GM23338 (cell line): ENCODE measurements around the gene LRRC58. TPM values are rescaled to one million over a fixed set of nuclear protein-coding genes. Genes with fewer than 3 reads are reported as not detected.

Experiments
- ATAC-seq: fragments of 200-7000 bp; cut with Tn5 transposase; 3 replicates; pipeline ENCODE4 v1.9.1; 2020
- DNase-seq: peaks from one replicate; pipeline ENCODE4 v3.0.0-alpha.2; 2015; ENCODE audit warnings: low spot score
- H2AFZ ChIP-seq: fragments of 200-600 bp; sonication (generic); 2 replicates; pipeline ENCODE4 v1.8.0; 2016; ENCODE audit warnings: antibody characterized with exemption, mild to moderate bottlenecking, moderate library complexity
- H3F3A ChIP-seq: fragments of 200-600 bp; sonication (generic); replicated peaks from 2 replicates; pipeline ENCODE4 v1.8.0; 2017; ENCODE audit warnings: antibody characterized with exemption, mixed run types, low read depth
- H3K27ac ChIP-seq: fragments of 200-600 bp; sonication (generic); 2 replicates; pipeline ENCODE4 v1.6.1; 2016; ENCODE audit warnings: low read depth
- H3K27me3 ChIP-seq: fragments of 200-600 bp; sonication (generic); 2 replicates; pipeline ENCODE4 v1.8.0; 2016; ENCODE audit warnings: mild to moderate bottlenecking, mixed run types, moderate library complexity; ENCODE audit not compliant: insufficient read depth
- H3K36me3 ChIP-seq: fragments of 200-600 bp; sonication (generic); 2 replicates; pipeline ENCODE4 v1.8.0; 2016; ENCODE audit warnings: mild to moderate bottlenecking; ENCODE audit not compliant: insufficient read depth
- H3K4me1 ChIP-seq: fragments of 200-600 bp; sonication (generic); 2 replicates; pipeline ENCODE4 v1.8.0; 2016; ENCODE audit warnings: mild to moderate bottlenecking, moderate library complexity; ENCODE audit not compliant: insufficient read depth
- H3K4me2 ChIP-seq: fragments of 200-600 bp; sonication (generic); 2 replicates; pipeline ENCODE4 v1.7.1; 2017; ENCODE audit warnings: mixed run types
- H3K4me3 ChIP-seq: fragments of 200-600 bp; sonication (generic); 2 replicates; pipeline ENCODE4 v1.6.1; 2016; ENCODE audit warnings: mixed run types
- H3K79me2 ChIP-seq: fragments of 200-600 bp; sonication (generic); replicated peaks from 2 replicates; pipeline ENCODE4 v1.8.0; 2017; ENCODE audit warnings: mild to moderate bottlenecking; ENCODE audit not compliant: insufficient read depth
- H3K9me2 ChIP-seq: fragments of 200-600 bp; sonication (generic); 2 replicates; pipeline ENCODE4 v1.8.0; 2017; ENCODE audit not compliant: insufficient read depth
- H4K20me1 ChIP-seq: fragments of 200-600 bp; sonication (generic); replicated peaks from 2 replicates; pipeline ENCODE4 v1.8.0; 2017; ENCODE audit warnings: mild to moderate bottlenecking; ENCODE audit not compliant: insufficient read depth
- H3K27ac Mint-ChIP-seq: 2 replicates; pipeline ENCODE4 v1.8.0; 2020; ENCODE audit warnings: inconsistent platforms, mild to moderate bottlenecking, moderate library complexity, mixed read lengths
- H3K27me3 Mint-ChIP-seq: 3 replicates; pipeline ENCODE4 v1.8.0; 2022; ENCODE audit warnings: low read depth, mild to moderate bottlenecking, moderate library complexity, mixed read lengths, inconsistent platforms; ENCODE audit not compliant: insufficient read depth, poor library complexity
- H3K36me3 Mint-ChIP-seq: 3 replicates; pipeline ENCODE4 v1.8.0; 2021; ENCODE audit warnings: low read depth, mild to moderate bottlenecking, inconsistent platforms, moderate library complexity, mixed read lengths
- H3K4me1 Mint-ChIP-seq: 3 replicates; pipeline ENCODE4 v1.8.0; 2020; ENCODE audit warnings: mild to moderate bottlenecking, inconsistent platforms, mixed read lengths
- H3K4me3 Mint-ChIP-seq: 3 replicates; pipeline ENCODE4 v1.8.0; 2021; ENCODE audit warnings: moderate library complexity, mild to moderate bottlenecking, inconsistent platforms, mixed read lengths
- H3K9me3 Mint-ChIP-seq: 3 replicates; pipeline ENCODE4 v1.8.0; 2020; ENCODE audit warnings: moderate library complexity, mild to moderate bottlenecking, inconsistent platforms, mixed read lengths
- EZH2 ChIP-seq: fragments of 200-600 bp; sonication (generic); IDR thresholded peaks from one replicate; pipeline ENCODE4 v1.8.0; 2017; ENCODE audit warnings: antibody characterized with exemption, mild to moderate bottlenecking, low read depth; ENCODE audit not compliant: unreplicated experiment
- EZH2phosphoT487 ChIP-seq: fragments of 200-600 bp; sonication (generic); IDR thresholded peaks from one replicate; pipeline ENCODE4 v1.8.1; 2018; ENCODE audit warnings: antibody characterized with exemption; ENCODE audit not compliant: unreplicated experiment
- JUNB ChIP-seq: IDR thresholded peaks from one replicate; pipeline ENCODE4 v1.6.1; 2016; ENCODE audit warnings: antibody characterized with exemption; ENCODE audit not compliant: unreplicated experiment
- NANOG ChIP-seq: IDR thresholded peaks from 2 replicates; pipeline ENCODE4 v1.6.1; 2016; ENCODE audit warnings: antibody characterized with exemption, borderline replicate concordance
- POLR2AphosphoS5 ChIP-seq: IDR thresholded peaks from 2 replicates; pipeline ENCODE4 v1.6.1; 2016; ENCODE audit warnings: antibody characterized with exemption, low read depth
- ZNF114 ChIP-seq: fragments of 250-450 bp; sonication (Bioruptor Pico); IDR thresholded peaks from 2 replicates; pipeline ENCODE4 v1.5.0; 2020; ENCODE audit warnings: mild to moderate bottlenecking, moderate library complexity
- ZNF331 ChIP-seq: fragments of 250-450 bp; sonication (Bioruptor Pico); IDR thresholded peaks from 2 replicates; pipeline ENCODE4 v1.5.0; 2020; ENCODE audit warnings: low read depth, mild to moderate bottlenecking, moderate library complexity
- polyA plus RNA-seq: library from polyadenylated mRNA; unstranded; fragments of >200 nt; fragmentation: Nextera tagmentation; extraction: Ambion mirVana; gene quantifications from 2 replicates; pipeline ENCODE4 v1.2.1, GENCODE V29; 2016
- total RNA-seq: library from RNA; depleted of rRNA; stranded (reverse); fragments of >200 nt; shearing (Covaris generic); gene quantifications from 2 replicates; pipeline ENCODE4 v1.2.3, GENCODE V29; 2014
- TF ChIP-seq, protein P1 (sequence below): IDR thresholded peaks from 2 replicates; pipeline ENCODE4 v1.6.1; 2016; ENCODE audit warnings: antibody characterized with exemption
- TF ChIP-seq, protein P2 (sequence below): fragments of 250-450 bp; sonication (Bioruptor Pico); IDR thresholded peaks from 2 replicates; pipeline ENCODE4 v1.5.0; 2020; ENCODE audit warnings: mild to moderate bottlenecking, moderate library complexity
- TF ChIP-seq, protein P3 (sequence below), 2 experiments: fragments of 200-600 bp in 1 of 2; sonication (generic) in 1 of 2; conservative IDR thresholded peaks; 2 replicates each; pipeline versions ENCODE4 v1.5.1 to v1.6.1; 2016 to 2017; ENCODE audit warnings: antibody characterized with exemption in 2 of 2, low read depth in 2 of 2, mild to moderate bottlenecking in 2 of 2, moderate library complexity in 1 of 2

LRRC58 gene
- total and polyA plus RNA-seq, 2 experiments from 2014 or later: 7.0 to 23.8 TPM

DNA sequence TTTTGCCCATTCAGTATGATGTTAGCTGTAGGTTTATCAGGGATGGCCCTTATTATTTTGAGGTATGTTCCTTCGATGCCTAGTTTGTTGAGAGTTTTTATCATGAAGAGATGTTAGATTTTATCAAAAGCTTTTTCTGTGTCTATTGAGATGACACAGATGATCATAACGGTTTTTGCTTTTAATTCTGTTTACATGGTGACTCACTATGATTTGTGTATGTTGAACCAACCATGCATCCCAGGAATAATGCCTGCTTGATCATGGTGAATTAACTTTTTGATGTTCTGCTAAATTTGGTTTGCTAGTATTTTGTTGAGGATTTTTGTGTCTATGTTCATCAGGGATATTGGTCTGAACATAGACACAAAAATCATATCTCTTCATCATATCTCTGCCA is 72.4 kb downstream of the LRRC58 start:
- Histone ChIP-seq H3K27ac (no peak overlapping the region), H3K36me3 (no peaks in the 10 kb centered on the region), H3K4me3 (no peak overlapping the region), H2AFZ (no peak overlapping the region), H3K9me2 (no peaks in the 10 kb centered on the region), H3K79me2 (no peaks in the 10 kb centered on the region), H4K20me1 (no peaks in the 10 kb centered on the region), H3K27me3 (no peaks in the 10 kb centered on the region), H3K4me1 (no peaks in the 10 kb centered on the region), H3F3A (no peaks in the 10 kb centered on the region), H3K4me2 (no peak overlapping the region)
- no peaks in the 10 kb centered on the region for H3K9me3 Mint-ChIP-seq
- TF ChIP-seq, protein P1, sequence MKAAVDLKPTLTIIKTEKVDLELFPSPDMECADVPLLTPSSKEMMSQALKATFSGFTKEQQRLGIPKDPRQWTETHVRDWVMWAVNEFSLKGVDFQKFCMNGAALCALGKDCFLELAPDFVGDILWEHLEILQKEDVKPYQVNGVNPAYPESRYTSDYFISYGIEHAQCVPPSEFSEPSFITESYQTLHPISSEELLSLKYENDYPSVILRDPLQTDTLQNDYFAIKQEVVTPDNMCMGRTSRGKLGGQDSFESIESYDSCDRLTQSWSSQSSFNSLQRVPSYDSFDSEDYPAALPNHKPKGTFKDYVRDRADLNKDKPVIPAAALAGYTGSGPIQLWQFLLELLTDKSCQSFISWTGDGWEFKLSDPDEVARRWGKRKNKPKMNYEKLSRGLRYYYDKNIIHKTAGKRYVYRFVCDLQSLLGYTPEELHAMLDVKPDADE: no peak
- TF ChIP-seq ZNF331: no peak
- TF ChIP-seq, protein P2, sequence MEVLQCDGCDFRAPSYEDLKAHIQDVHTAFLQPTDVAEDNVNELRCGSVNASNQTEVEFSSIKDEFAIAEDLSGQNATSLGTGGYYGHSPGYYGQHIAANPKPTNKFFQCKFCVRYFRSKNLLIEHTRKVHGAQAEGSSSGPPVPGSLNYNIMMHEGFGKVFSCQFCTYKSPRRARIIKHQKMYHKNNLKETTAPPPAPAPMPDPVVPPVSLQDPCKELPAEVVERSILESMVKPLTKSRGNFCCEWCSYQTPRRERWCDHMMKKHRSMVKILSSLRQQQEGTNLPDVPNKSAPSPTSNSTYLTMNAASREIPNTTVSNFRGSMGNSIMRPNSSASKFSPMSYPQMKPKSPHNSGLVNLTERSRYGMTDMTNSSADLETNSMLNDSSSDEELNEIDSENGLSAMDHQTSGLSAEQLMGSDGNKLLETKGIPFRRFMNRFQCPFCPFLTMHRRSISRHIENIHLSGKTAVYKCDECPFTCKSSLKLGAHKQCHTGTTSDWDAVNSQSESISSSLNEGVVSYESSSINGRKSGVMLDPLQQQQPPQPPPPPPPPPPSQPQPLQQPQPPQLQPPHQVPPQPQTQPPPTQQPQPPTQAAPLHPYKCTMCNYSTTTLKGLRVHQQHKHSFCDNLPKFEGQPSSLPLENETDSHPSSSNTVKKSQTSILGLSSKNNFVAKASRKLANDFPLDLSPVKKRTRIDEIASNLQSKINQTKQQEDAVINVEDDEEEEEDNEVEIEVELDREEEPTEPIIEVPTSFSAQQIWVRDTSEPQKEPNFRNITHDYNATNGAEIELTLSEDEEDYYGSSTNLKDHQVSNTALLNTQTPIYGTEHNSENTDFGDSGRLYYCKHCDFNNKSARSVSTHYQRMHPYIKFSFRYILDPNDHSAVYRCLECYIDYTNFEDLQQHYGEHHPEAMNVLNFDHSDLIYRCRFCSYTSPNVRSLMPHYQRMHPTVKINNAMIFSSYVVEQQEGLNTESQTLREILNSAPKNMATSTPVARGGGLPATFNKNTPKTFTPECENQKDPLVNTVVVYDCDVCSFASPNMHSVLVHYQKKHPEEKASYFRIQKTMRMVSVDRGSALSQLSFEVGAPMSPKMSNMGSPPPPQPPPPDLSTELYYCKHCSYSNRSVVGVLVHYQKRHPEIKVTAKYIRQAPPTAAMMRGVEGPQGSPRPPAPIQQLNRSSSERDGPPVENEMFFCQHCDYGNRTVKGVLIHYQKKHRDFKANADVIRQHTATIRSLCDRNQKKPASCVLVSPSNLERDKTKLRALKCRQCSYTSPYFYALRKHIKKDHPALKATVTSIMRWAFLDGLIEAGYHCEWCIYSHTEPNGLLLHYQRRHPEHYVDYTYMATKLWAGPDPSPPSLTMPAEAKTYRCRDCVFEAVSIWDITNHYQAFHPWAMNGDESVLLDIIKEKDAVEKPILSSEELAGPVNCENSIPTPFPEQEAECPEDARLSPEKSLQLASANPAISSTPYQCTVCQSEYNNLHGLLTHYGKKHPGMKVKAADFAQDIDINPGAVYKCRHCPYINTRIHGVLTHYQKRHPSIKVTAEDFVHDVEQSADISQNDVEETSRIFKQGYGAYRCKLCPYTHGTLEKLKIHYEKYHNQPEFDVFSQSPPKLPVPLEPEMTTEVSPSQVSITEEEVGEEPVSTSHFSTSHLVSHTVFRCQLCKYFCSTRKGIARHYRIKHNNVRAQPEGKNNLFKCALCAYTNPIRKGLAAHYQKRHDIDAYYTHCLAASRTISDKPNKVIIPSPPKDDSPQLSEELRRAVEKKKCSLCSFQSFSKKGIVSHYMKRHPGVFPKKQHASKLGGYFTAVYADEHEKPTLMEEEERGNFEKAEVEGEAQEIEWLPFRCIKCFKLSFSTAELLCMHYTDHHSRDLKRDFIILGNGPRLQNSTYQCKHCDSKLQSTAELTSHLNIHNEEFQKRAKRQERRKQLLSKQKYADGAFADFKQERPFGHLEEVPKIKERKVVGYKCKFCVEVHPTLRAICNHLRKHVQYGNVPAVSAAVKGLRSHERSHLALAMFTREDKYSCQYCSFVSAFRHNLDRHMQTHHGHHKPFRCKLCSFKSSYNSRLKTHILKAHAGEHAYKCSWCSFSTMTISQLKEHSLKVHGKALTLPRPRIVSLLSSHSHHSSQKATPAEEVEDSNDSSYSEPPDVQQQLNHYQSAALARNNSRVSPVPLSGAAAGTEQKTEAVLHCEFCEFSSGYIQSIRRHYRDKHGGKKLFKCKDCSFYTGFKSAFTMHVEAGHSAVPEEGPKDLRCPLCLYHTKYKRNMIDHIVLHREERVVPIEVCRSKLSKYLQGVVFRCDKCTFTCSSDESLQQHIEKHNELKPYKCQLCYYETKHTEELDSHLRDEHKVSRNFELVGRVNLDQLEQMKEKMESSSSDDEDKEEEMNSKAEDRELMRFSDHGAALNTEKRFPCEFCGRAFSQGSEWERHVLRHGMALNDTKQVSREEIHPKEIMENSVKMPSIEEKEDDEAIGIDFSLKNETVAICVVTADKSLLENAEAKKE: no peak
- TF ChIP-seq NANOG: no peak
- H3K4me1 Mint-ChIP-seq: peaks cover 4% of the 10 kb centered on the region
- H3K36me3 Mint-ChIP-seq: no peaks in the 10 kb centered on the region
- ATAC-seq (no peak), DNase-seq (no peak)
- H3K27me3 Mint-ChIP-seq: no peaks in the 10 kb centered on the region
- no peak overlapping the region for H3K27ac Mint-ChIP-seq
- no peak overlapping the region for H3K4me3 Mint-ChIP-seq

DNA sequence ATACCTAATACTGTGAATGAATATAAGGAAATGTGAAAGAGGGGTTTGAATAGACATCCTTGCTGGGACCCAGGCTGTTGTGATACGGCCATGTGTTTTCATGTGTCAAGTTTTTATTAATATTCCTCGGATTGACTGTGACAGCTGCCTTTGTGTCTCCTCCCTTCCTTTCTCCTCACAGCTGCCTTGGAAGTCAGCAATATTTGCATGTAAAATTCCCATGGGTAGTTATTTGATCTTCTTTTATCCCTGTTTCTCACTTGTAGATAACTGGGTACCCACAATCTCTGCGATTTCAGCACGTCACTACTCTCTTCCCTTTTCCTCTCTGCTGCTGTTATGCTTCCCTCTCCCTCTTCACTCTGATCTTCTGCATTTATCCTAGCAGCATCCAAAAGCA is 73.5 kb downstream of the LRRC58 start:
- Histone ChIP-seq H3K4me3 (no peak overlapping the region), H3K9me2 (no peaks in the 10 kb centered on the region), H2AFZ (no peak overlapping the region), H4K20me1 (no peaks in the 10 kb centered on the region), H3K4me1 (no peaks in the 10 kb centered on the region), H3K27ac (no peak overlapping the region), H3K79me2 (no peaks in the 10 kb centered on the region), H3K27me3 (no peaks in the 10 kb centered on the region), H3F3A (no peaks in the 10 kb centered on the region), H3K4me2 (no peak overlapping the region), H3K36me3 (no peaks in the 10 kb centered on the region)
- ATAC-seq: no peak
- H3K27me3 Mint-ChIP-seq: no peaks in the 10 kb centered on the region
- no peak overlapping the region for H3K4me3 Mint-ChIP-seq
- H3K36me3 Mint-ChIP-seq: no peaks in the 10 kb centered on the region
- H3K9me3 Mint-ChIP-seq: no peaks in the 10 kb centered on the region
- H3K4me1 Mint-ChIP-seq: peaks cover 4% of the 10 kb centered on the region
- no peak for DNase-seq
- TF ChIP-seq ZNF331: no peak
- TF ChIP-seq ZNF114 (CRISPR knock-in tag): no peak
- TF ChIP-seq POLR2AphosphoS5: no peak
- TF ChIP-seq, protein P3, sequence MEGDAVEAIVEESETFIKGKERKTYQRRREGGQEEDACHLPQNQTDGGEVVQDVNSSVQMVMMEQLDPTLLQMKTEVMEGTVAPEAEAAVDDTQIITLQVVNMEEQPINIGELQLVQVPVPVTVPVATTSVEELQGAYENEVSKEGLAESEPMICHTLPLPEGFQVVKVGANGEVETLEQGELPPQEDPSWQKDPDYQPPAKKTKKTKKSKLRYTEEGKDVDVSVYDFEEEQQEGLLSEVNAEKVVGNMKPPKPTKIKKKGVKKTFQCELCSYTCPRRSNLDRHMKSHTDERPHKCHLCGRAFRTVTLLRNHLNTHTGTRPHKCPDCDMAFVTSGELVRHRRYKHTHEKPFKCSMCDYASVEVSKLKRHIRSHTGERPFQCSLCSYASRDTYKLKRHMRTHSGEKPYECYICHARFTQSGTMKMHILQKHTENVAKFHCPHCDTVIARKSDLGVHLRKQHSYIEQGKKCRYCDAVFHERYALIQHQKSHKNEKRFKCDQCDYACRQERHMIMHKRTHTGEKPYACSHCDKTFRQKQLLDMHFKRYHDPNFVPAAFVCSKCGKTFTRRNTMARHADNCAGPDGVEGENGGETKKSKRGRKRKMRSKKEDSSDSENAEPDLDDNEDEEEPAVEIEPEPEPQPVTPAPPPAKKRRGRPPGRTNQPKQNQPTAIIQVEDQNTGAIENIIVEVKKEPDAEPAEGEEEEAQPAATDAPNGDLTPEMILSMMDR (conservative IDR thresholded peaks at IDR 0.05; ENCODE audit: low read depth in 2 of 2): no peak
- TF ChIP-seq EZH2phosphoT487: no peak
- no peak for TF ChIP-seq JUNB
- no peak for TF ChIP-seq EZH2
- TF ChIP-seq NANOG: no peak
- no peak overlapping the region for H3K27ac Mint-ChIP-seq
